ENCODE results near the gene IL1RAPL2.

DNA sequence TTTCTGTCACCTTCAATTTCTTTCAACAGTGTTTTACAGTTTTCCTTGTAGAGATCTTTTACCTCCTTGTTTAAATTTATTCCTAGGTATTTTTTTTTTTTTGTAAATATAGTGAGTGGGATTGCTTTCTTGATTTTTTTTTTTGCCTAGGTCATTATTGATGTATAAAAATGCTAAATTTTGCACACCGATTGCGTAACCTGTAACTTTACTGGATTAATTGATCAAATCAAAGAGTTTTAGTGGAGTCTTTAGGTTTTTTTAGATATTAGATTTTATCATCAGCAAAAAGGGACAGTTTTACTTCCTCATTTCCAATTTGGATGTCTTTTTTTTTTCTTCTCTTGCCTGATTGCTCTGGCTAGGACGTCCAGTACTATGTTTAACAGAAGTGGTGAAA, 613.6 kb downstream of the IL1RAPL2 start:
- TF ChIP-seq CTCF (IDR thresholded peaks at IDR 0.05) (no peak), POLR2A (IDR thresholded peaks at IDR 0.05) (no peak)
